K562 (cell line): ENCODE data around the gene LIX1L. TPM values are rescaled to one million over a fixed set of nuclear protein-coding genes. Genes with fewer than 3 reads are reported as not detected.

ENCODE experiments used
- CHD7 ChIP-seq: fragments of 200-600 bp; sonication (generic); IDR thresholded peaks from one replicate; pipeline ENCODE4 v1.6.1; 2012; ENCODE audit warnings: mild to moderate bottlenecking, low read depth, low read length, inconsistent platforms
- FOXJ3 ChIP-seq: sonication (generic); formaldehyde crosslinking; IDR thresholded peaks from 2 replicates; pipeline ENCODE4 v1.4.0; 2020; ENCODE audit warnings: mild to moderate bottlenecking, missing genetic modification reagents
- RFX1 ChIP-seq: fragments of 450-650 bp; IDR thresholded peaks from 2 replicates; pipeline ENCODE4 v1.6.1; 2016; ENCODE audit warnings: mild to moderate bottlenecking, moderate library complexity
- TAF1 ChIP-seq: IDR thresholded peaks from 2 replicates; pipeline ENCODE4 v1.6.1; 2011; ENCODE audit warnings: mild to moderate bottlenecking, low read length, moderate library complexity; ENCODE audit not compliant: insufficient read depth, control insufficient read depth, severe bottlenecking; ENCODE audit errors: extremely low read depth
- ZNF239 ChIP-seq: fragments of 250-450 bp; sonication (Bioruptor Pico); IDR thresholded peaks from 2 replicates; pipeline ENCODE4 v1.4.0; 2020; ENCODE audit warnings: mild to moderate bottlenecking
- ZNF431 ChIP-seq: sonication (generic); formaldehyde crosslinking; IDR thresholded peaks from 2 replicates; pipeline ENCODE4 v1.8.0; 2022; ENCODE audit warnings: mild to moderate bottlenecking, missing genetic modification reagents
- ZNF764 ChIP-seq: fragments of 250-450 bp; sonication (Bioruptor Pico); IDR thresholded peaks from 2 replicates; pipeline ENCODE4 v1.4.0; 2020; ENCODE audit warnings: low read depth, mild to moderate bottlenecking, moderate library complexity
- polyA plus RNA-seq, 8 experiments: library from polyadenylated mRNA; depleted of rRNA in 4 of 8; stranded (reverse) in 5 of 8; unstranded in 3 of 8; fragments of >200 nt; fragmentation: Nextera tagmentation in 2 of 8; fragmentation: Illumina TruSeq in 1 of 8; extraction: Ambion mirVana in 2 of 8; extraction: Trizol in 1 of 8; gene quantifications; 2 replicates each; pipeline versions ENCODE4 v1.2.1 to v1.2.3, GENCODE V29; 2011 to 2014; ENCODE audit warnings: inconsistent platforms in 1 of 8, missing spikeins in 1 of 8
- total RNA-seq, 7 experiments: library from RNA; depleted of rRNA in 6 of 7; stranded (reverse); fragments of >200 nt in 6 of 7; fragmentation: Illumina TruSeq in 2 of 7; extraction: Trizol in 2 of 7; gene quantifications; 2 replicates each; pipeline versions ENCODE4 v1.2.1 to v1.2.3, GENCODE V29; 2011 to 2021; ENCODE audit warnings: low replicate concordance in 1 of 7
- TF ChIP-seq, protein P1 (sequence below): IDR thresholded peaks from 3 replicates; pipeline ENCODE4 v1.6.1; 2011; ENCODE audit warnings: borderline replicate concordance, mild to moderate bottlenecking, moderate library complexity; ENCODE audit not compliant: insufficient read length; ENCODE audit errors: extremely low read depth
- TF ChIP-seq, protein P2 (sequence below): sonication (generic); formaldehyde crosslinking; IDR thresholded peaks from 2 replicates; pipeline ENCODE4 v1.8.0; 2022; ENCODE audit warnings: mild to moderate bottlenecking, missing genetic modification reagents, borderline replicate concordance

LIX1L gene
- total and polyA plus RNA-seq, 9 of the 15 experiments (the other 6 are each of a cell fraction or from before 2014, with no cell fraction given): 4.6 to 26.5 (median 12.5) TPM

GRCh38 chr1:145996433-145997015, 38.7 kb upstream of the LIX1L start, which contains the start of gene TXNIP (continued):
- no peak for TF ChIP-seq CHD7
- TF ChIP-seq, protein P1, sequence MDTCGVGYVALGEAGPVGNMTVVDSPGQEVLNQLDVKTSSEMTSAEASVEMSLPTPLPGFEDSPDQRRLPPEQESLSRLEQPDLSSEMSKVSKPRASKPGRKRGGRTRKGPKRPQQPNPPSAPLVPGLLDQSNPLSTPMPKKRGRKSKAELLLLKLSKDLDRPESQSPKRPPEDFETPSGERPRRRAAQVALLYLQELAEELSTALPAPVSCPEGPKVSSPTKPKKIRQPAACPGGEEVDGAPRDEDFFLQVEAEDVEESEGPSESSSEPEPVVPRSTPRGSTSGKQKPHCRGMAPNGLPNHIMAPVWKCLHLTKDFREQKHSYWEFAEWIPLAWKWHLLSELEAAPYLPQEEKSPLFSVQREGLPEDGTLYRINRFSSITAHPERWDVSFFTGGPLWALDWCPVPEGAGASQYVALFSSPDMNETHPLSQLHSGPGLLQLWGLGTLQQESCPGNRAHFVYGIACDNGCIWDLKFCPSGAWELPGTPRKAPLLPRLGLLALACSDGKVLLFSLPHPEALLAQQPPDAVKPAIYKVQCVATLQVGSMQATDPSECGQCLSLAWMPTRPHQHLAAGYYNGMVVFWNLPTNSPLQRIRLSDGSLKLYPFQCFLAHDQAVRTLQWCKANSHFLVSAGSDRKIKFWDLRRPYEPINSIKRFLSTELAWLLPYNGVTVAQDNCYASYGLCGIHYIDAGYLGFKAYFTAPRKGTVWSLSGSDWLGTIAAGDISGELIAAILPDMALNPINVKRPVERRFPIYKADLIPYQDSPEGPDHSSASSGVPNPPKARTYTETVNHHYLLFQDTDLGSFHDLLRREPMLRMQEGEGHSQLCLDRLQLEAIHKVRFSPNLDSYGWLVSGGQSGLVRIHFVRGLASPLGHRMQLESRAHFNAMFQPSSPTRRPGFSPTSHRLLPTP: no peak
- TF ChIP-seq FOXJ3 (CRISPR knock-in tag): no peak
- no peak for TF ChIP-seq ZNF764
- TF ChIP-seq ZNF239 (CRISPR knock-in tag): no peak
- no peak for TF ChIP-seq ZNF431
- peak; percentile 2; the same call in 1 of the 2 replicates for TF ChIP-seq RFX1
- TF ChIP-seq, protein P2, sequence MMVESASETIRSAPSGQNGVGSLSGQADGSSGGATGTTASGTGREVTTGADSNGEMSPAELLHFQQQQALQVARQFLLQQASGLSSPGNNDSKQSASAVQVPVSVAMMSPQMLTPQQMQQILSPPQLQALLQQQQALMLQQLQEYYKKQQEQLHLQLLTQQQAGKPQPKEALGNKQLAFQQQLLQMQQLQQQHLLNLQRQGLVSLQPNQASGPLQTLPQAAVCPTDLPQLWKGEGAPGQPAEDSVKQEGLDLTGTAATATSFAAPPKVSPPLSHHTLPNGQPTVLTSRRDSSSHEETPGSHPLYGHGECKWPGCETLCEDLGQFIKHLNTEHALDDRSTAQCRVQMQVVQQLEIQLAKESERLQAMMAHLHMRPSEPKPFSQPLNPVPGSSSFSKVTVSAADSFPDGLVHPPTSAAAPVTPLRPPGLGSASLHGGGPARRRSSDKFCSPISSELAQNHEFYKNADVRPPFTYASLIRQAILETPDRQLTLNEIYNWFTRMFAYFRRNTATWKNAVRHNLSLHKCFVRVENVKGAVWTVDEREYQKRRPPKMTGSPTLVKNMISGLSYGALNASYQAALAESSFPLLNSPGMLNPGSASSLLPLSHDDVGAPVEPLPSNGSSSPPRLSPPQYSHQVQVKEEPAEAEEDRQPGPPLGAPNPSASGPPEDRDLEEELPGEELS: no peak
- peak; percentile 92 for TF ChIP-seq TAF1
